Type B pancreatic cell (in vitro differentiated cells): Measurements from ENCODE around the gene RPL13. TPM values are rescaled to one million over a fixed set of nuclear protein-coding genes. Genes with fewer than 3 reads are reported as not detected.
A peak's percentile ranks its signal among the peaks of the same experiment; 100 is the strongest.

Experiments used
- DNase-seq: peaks from one replicate; pipeline ENCODE4 v3.0.0; 2021; ENCODE audit warnings: mixed read lengths; ENCODE audit not compliant: unreplicated experiment; ENCODE audit errors: extremely low spot score
- H3K27ac Mint-ChIP-seq: 2 replicates; pipeline ENCODE4 v1.8.0; 2021; ENCODE audit warnings: mild to moderate bottlenecking, mixed read lengths
- H3K27me3 Mint-ChIP-seq: 2 replicates; pipeline ENCODE4 v1.8.0; 2021; ENCODE audit warnings: mixed read lengths
- H3K36me3 Mint-ChIP-seq: 2 replicates; pipeline ENCODE4 v1.8.0; 2021; ENCODE audit warnings: mixed read lengths
- H3K4me1 Mint-ChIP-seq: one replicate; pipeline ENCODE4 v1.8.0; 2021; ENCODE audit warnings: mixed read lengths; ENCODE audit not compliant: unreplicated experiment
- H3K4me3 Mint-ChIP-seq: 2 replicates; pipeline ENCODE4 v1.8.0; 2021; ENCODE audit warnings: mild to moderate bottlenecking, mixed read lengths
- H3K9me3 Mint-ChIP-seq: 2 replicates; pipeline ENCODE4 v1.8.0; 2021; ENCODE audit warnings: mixed read lengths
- CTCF ChIP-seq: fragments of 200-600 bp; sonication (generic); conservative IDR thresholded peaks from 2 replicates; pipeline ENCODE4 v1.5.0; 2021; ENCODE audit warnings: antibody characterized with exemption, mild to moderate bottlenecking
- total RNA-seq: library from RNA; stranded (reverse); gene quantifications from 2 replicates; pipeline ENCODE4 v1.2.1, GENCODE V29; 2021; ENCODE audit warnings: low replicate concordance

RPL13 gene
- total RNA-seq, 1 donor from 2014 or later: 2,557 TPM

- peaks cover 14% of the 10 kb centered on the region for H3K4me1 Mint-ChIP-seq
- no peak for DNase-seq
- H3K36me3 Mint-ChIP-seq: no peaks in the 10 kb centered on the region
- no peak overlapping the region for H3K4me3 Mint-ChIP-seq
- H3K27me3 Mint-ChIP-seq: peaks cover 38% of the 10 kb centered on the region
- TF ChIP-seq CTCF: no peak
- no peaks in the 10 kb centered on the region for H3K9me3 Mint-ChIP-seq
- H3K27ac Mint-ChIP-seq: no peak overlapping the region
These were observed 15.9 kb downstream of the RPL13 start for GRCh38 chr16:89576153-89577054.

DNA sequence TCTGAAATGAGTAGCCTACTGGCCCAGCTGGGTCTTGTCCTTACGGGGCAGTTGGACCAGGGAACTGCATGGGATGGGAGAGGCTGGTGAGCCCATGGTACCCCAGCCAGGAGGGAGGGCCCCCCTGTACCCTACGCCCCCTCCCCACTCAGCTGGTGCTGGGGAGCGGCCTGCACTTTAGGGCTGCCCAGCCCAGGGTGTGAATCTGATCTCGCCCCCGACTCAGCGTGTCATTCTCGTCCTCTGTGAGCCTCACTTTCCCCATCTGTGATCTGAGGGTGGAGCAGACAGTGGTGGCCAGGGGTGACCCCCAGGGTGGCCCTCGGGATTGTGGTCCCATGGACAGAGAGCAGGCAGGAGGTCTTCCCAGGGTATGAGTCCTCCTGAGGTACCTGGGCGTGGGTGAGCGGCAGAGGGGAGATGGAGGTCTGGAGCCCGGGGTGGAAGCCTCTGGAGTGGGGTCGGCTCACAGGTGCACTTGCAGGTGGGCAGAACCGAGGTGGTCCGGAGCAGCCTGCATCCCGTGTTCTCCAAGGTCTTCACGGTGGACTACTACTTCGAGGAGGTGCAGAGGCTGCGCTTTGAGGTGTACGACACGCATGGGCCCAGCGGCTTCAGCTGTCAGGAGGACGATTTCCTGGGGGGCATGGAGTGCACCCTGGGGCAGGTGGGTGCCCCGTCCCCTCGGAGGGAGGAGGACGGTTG is 16.7 kb downstream of the RPL13 start:
- Mint-ChIP-seq H3K27ac (no peak overlapping the region), H3K4me3 (no peak overlapping the region), H3K27me3 (peaks cover 32% of the 10 kb centered on the region), H3K36me3 (no peaks in the 10 kb centered on the region), H3K9me3 (no peaks in the 10 kb centered on the region), H3K4me1 (peaks cover 9% of the 10 kb centered on the region)
- DNase-seq: no peak
- no peak for TF ChIP-seq CTCF

DNA sequence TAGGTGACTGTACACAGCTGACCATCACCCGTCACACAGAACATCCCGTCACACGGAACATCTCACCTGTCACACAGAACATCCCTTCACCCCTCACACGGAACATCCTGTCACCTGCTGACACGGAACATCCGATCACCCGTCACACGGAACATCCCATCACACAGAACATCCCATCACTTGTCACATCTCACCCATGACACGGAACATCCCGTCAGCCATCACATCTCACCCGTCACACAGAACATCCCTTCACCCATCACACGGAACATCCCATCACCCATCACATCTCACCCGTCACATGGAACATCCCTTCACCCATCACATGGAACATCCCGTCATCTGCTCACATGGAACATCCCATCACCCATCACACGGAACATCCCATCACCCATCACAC is 18.9 kb downstream of the RPL13 start:
- no peaks in the 10 kb centered on the region for H3K36me3 Mint-ChIP-seq
- H3K27me3 Mint-ChIP-seq: peaks cover 16% of the 10 kb centered on the region
- H3K4me3 Mint-ChIP-seq: no peak overlapping the region
- no peaks in the 10 kb centered on the region for H3K4me1 Mint-ChIP-seq
- no peak for TF ChIP-seq CTCF
- no peak for DNase-seq
- no peak overlapping the region for H3K27ac Mint-ChIP-seq
- no peaks in the 10 kb centered on the region for H3K9me3 Mint-ChIP-seq

DNA sequence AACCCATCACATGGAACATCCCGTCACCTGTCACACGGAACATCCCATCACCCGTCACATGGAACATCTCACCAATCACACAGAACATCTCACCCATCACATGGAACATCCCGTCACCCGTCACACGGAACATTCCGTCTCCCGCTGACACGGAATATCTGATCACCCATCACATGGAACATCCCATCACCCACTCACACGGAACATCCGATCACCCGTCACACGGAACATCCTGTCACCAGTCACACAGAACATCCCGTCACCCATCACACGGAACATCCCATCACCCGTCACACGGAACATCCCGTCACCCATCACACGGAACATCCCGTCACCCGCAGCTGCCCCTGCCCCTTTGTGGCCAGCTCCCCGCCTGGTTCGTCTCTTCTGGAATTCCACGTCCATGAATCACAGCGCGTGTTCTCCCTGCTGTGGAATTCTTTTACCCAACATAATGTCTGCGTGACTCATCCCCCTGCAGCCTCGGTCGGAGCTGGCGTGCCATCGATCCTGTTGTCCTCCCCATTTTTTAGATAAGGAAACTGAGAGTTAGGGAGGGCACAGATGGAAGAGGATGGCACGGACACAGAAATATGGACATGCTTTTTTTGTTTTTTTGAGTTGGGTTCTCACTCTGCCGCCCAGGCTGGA is 20.7 kb downstream of the RPL13 start:
- no peak for TF ChIP-seq CTCF
- DNase-seq: no peak
- no peak overlapping the region for H3K27ac Mint-ChIP-seq
- no peaks in the 10 kb centered on the region for H3K4me1 Mint-ChIP-seq
- H3K9me3 Mint-ChIP-seq: no peaks in the 10 kb centered on the region
- H3K36me3 Mint-ChIP-seq: no peaks in the 10 kb centered on the region
- no peak overlapping the region for H3K4me3 Mint-ChIP-seq
- peaks cover 16% of the 10 kb centered on the region for H3K27me3 Mint-ChIP-seq

DNA sequence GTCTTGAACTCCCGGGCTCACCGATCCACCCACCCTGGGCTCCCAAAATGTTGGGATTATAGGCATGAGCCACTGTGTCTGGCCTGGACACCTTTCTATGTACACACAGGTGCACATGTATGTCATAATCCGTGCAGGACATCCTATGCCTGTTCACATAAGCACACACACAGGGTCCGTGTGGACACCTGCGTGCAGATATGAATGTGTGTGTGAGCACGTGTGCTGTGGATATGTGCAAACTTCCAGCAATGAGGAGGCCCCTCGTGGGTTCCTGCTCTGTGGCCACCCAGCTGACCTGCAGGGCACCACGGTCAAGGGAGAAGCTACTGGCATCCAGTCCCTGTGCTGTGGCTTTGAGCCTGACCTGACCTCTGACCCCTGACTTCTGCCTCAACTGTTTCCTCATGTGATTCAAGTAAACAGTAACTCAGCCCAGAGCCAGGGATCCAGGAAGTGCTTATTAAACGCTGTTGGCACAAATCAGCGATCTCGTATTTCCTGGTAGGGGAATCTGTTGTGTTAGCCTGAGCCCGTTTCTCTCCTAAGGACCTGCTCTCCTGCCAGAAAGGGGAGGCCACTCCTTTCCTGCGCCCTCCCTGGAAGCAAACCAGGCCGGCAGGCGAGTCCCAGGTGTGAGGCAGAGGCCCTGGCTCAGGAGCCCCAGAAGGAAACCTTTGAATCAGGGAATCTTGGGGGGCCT is 21.5 kb downstream of the RPL13 start:
- no peak for TF ChIP-seq CTCF
- Mint-ChIP-seq H3K4me3 (no peak overlapping the region), H3K36me3 (no peaks in the 10 kb centered on the region), H3K9me3 (no peaks in the 10 kb centered on the region), H3K27ac (peak overlapping the region; percentile 48), H3K27me3 (peaks cover 14% of the 10 kb centered on the region), H3K4me1 (no peaks in the 10 kb centered on the region)
- DNase-seq: no peak
